Measurements from ENCODE around the gene TAC3.
"Not testable (repeated sequence)": the region's sequence is repeated elsewhere in the genome, so short reads cannot be mapped to it uniquely, and the experiment has no call there.

Gene TAC3

DNA sequence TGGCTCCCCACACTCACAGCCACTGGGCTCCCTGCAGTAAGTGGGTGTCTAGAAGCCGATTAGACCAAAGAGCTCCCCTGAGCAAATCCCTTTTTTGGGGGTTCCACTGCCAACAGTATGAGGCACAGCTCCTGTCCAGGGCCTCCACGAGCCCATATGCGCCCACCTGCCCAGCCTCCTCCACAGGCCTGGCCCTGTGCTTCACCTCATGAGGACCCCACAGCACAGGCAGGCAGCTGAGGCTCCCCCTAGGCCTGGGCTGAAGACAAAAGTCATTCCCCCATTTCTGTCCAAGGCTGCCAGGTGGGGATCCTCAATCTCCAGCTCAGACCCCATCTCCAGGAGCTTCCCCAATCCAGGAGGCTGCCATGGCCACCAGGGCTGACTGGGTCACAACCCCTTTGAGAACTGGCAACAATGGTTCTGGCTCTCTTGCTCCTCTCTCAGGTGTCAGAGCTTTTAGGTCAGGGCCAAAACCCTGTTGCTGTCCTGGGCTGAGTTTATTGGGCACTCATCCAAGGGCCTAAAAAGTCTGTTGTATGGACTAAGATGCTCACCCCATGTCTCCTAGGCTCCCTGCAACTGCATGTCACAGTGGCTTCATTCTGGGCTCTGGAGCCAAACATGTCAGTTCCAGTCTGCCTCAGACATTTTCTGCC, 33.6 kb downstream of the TAC3 start:
- DNase-seq (ENCODE audit: low spot score) = not testable (repeated sequence)

GRCh38 chr12:56980941-56981530, 35.3 kb downstream of the TAC3 start:
- no peak for DNase-seq (ENCODE audit: low spot score)

DNA sequence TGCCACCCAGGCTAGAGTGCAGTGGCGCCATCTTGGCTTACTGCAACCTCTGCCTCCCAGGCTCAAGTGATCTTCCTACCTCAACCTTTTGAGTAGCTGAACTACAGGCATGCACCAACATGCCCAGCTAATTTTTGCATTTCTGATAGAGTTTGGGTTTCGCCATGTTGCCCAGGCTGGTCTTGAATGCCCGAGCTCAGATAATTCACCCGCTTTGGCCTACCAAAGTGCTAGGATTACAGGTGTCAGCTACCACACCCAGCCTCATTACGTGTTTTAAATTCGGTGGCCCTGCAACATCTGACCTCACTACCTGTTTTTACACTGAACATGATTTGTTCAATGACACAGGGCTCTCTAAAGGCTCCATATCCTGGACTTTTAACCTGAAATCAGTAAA, 36.1 kb downstream of the TAC3 start:
- DNase-seq (ENCODE audit: low spot score) = no peak

GRCh38 chr12:56979628-56980027, 36.7 kb downstream of the TAC3 start:
- DNase-seq (ENCODE audit: low spot score) = no peak

- no peak for DNase-seq (ENCODE audit: low spot score)
Observed at GRCh38 chr12:56978397-56979138, 37.8 kb downstream of the TAC3 start.

DNA sequence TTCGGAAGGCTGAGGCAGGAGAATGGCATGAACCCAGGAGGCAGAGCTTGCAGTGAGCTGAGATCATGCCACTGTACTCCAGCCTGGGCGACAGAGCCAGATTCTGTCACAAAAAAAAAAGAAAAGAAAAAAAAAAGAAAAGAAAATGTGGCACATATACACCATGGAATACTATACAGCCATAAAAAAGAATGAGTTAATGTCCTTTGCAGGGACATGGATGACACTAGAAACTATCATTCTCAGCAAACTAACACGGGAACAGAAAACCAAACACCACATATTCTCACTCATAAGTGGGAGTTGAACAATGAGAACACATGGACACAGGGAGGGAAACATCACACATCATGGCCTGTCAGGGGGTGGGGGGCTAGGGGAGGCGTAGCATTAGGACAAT, 39.0 kb downstream of the TAC3 start:
- not testable (repeated sequence) for DNase-seq (ENCODE audit: low spot score)

DNA sequence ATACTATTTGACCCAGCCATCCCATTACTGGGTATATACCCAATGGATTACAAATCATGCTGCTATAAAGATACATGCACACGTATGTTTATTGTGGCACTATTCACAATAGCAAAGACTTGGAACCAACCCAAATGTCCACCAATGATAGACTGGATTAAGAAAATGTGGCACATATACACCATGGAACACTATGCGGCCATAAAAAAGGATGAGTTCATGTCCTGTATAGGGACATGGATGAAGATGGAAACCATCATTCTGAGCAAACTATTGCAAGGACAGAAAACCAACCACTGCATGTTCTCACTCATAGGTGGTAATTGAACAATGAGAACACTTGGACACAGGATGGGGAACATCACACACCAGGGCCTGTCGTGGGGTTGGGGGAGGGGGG, 42.1 kb downstream of the TAC3 start:
- DNase-seq (ENCODE audit: low spot score) = not testable (repeated sequence)

- not testable (repeated sequence) for DNase-seq (ENCODE audit: low spot score)
Observed at GRCh38 chr12:56968910-56969309, 47.4 kb downstream of the TAC3 start.

DNA sequence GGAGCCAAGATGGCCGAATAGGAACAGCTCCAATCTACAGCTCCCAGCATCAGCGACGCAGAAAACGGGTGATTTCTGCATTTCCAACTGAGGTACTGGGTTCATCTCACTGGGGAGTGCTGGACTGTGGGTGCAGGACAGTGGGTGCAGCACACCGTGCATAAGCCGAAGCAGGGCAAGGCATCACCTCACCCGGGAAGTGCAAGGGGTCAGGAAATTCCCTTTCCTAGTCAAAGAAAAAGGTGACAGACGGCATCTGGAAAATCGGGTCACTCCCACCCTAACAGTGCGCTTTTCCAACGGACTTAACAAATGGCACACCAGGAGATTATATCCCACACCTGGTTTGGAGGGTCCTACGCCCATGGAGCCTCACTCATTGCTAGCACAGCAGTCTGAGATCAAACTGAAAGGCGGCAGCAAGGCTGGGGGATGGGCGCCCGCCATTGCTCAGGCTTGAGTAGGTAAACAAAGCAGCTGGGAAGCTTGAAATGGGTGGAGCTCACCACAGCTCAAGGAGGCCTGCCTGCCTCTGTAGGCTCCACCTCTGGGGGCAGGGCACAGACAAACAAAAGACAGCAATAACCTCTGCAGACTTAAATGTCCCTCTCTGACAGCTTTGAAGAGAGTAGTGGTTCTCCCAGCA, 50.2 kb downstream of the TAC3 start:
- not testable (repeated sequence) for DNase-seq (ENCODE audit: low spot score)

- DNase-seq (ENCODE audit: low spot score) = not testable (repeated sequence)
Observed at GRCh38 chr12:56965124-56965523, 51.2 kb downstream of the TAC3 start.

DNA sequence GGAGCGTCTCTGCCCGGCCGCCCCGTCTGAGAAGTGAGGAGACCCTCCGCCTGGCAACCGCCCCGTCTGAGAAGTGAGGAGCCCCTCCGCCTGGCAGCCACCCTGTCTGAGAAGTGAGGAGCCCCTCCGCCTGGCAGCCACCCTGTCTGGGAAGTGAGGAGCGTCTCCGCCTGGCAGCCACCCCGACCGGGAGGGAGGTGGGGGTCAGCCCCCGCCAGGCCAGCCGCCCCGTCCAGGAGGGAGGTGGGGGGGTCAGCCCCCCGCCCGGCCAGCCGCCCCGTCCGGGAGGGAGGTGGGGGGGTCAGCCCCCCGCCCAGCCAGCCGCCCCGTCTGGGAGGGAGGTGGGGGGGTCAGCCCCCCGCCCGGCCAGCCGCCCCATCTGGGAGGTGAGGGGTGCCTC, 52.8 kb downstream of the TAC3 start:
- not testable (repeated sequence) for DNase-seq (ENCODE audit: low spot score)

GRCh38 chr12:56962247-56962646, 54.1 kb downstream of the TAC3 start:
- DNase-seq (ENCODE audit: low spot score) = not testable (repeated sequence)
